PC-9 (cell line): ENCODE measurements around the gene GLT8D1. TPM values are rescaled to one million over a fixed set of nuclear protein-coding genes. Genes with fewer than 3 reads are reported as not detected.

Experiments
- BruUV-seq: library from RNA; stranded (reverse); fragments of 400-500 nt; replicated peaks from 2 replicates; lab custom pipeline; 2021; lab: Mats Ljungman, UMichigan
- CTCF ChIA-PET: fragments of 300-600 bp; sonication (Branson Sonifier 250); formaldehyde crosslinking; loops from one replicate; lab custom pipeline; 2022; ENCODE audit warnings: antibody characterized with exemption; lab: Charles Lee
- POLR2A ChIA-PET: fragments of 300-600 bp; sonication (Branson Sonifier 250); formaldehyde crosslinking; loops from one replicate; lab custom pipeline; 2022; ENCODE audit warnings: antibody characterized with exemption; ENCODE audit not compliant: unreplicated experiment; lab: Charles Lee
- DNase-seq, 2 experiments: peaks; one replicate each; pipeline versions ENCODE4 v3.0.0 to v3.0.0-alpha.2; 2015 to 2022; ENCODE audit warnings: mixed read lengths in 1 of 2
- H2AFZ ChIP-seq: fragments of 200-600 bp; sonication (generic); 2 replicates; pipeline ENCODE4 v1.8.1; 2017; ENCODE audit warnings: antibody characterized with exemption
- H3F3A ChIP-seq: fragments of 200-600 bp; sonication (generic); 2 replicates; pipeline ENCODE4 v1.8.1; 2017; ENCODE audit warnings: antibody characterized with exemption, mild to moderate bottlenecking, low read depth; ENCODE audit not compliant: insufficient read depth
- H3K27ac ChIP-seq: fragments of 200-600 bp; sonication (generic); 2 replicates; pipeline ENCODE4 v1.6.1; 2016; ENCODE audit warnings: mixed run types
- H3K27me3 ChIP-seq: fragments of 200-600 bp; sonication (generic); 2 replicates; pipeline ENCODE4 v1.6.1; 2016; ENCODE audit warnings: low read depth, mixed run types; ENCODE audit not compliant: insufficient read depth
- H3K36me3 ChIP-seq: fragments of 200-600 bp; sonication (generic); 2 replicates; pipeline ENCODE4 v1.6.1; 2016; ENCODE audit warnings: low read depth, mixed run types
- H3K4me1 ChIP-seq: fragments of 200-600 bp; sonication (generic); replicated peaks from 2 replicates; pipeline ENCODE4 v1.6.1; 2016; ENCODE audit warnings: mixed run types; ENCODE audit not compliant: insufficient read depth
- H3K4me2 ChIP-seq: fragments of 200-600 bp; sonication (generic); 2 replicates; pipeline ENCODE4 v1.6.1; 2017; ENCODE audit warnings: mixed run types
- H3K4me3 ChIP-seq: fragments of 200-600 bp; sonication (generic); 2 replicates; pipeline ENCODE4 v1.6.1; 2016; ENCODE audit warnings: mixed run types
- H3K79me2 ChIP-seq: fragments of 200-600 bp; sonication (generic); 2 replicates; pipeline ENCODE4 v1.6.1; 2017; ENCODE audit warnings: low read depth, mixed run types
- H3K9me2 ChIP-seq: fragments of 200-600 bp; sonication (generic); 2 replicates; pipeline ENCODE4 v1.8.1; 2017; ENCODE audit warnings: mild to moderate bottlenecking; ENCODE audit not compliant: insufficient read depth
- H3K9me3 ChIP-seq: fragments of 200-600 bp; sonication (generic); 2 replicates; pipeline ENCODE4 v1.8.1; 2016; ENCODE audit warnings: low read depth; ENCODE audit not compliant: insufficient read depth
- H4K20me1 ChIP-seq: fragments of 200-600 bp; sonication (generic); 2 replicates; pipeline ENCODE4 v1.8.1; 2017; ENCODE audit not compliant: insufficient read depth
- EZH2 ChIP-seq: fragments of 200-600 bp; sonication (generic); IDR thresholded peaks from 2 replicates; pipeline ENCODE4 v1.8.0; 2017; ENCODE audit warnings: antibody characterized with exemption, low read depth
- intact Hi-C: fragments of 100-400 bp; cut with micrococcal nuclease; formaldehyde crosslinking; loops from one replicate; pipeline ENCODE4 v1.10.0; 2022; ENCODE audit not compliant: unreplicated experiment
- total RNA-seq: library from RNA; stranded (reverse); gene quantifications from 2 replicates; pipeline ENCODE4 v1.2.3, GENCODE V29; 2021
- TF ChIP-seq, protein P1 (sequence below): fragments of 200-600 bp; sonication (generic); conservative IDR thresholded peaks from 2 replicates; pipeline ENCODE4 v1.6.1; 2017; ENCODE audit warnings: mixed run types, antibody characterized with exemption, mild to moderate bottlenecking, moderate library complexity

The GLT8D1 gene
- total RNA-seq, 1 experiment from 2014 or later: 48.6 TPM

DNA sequence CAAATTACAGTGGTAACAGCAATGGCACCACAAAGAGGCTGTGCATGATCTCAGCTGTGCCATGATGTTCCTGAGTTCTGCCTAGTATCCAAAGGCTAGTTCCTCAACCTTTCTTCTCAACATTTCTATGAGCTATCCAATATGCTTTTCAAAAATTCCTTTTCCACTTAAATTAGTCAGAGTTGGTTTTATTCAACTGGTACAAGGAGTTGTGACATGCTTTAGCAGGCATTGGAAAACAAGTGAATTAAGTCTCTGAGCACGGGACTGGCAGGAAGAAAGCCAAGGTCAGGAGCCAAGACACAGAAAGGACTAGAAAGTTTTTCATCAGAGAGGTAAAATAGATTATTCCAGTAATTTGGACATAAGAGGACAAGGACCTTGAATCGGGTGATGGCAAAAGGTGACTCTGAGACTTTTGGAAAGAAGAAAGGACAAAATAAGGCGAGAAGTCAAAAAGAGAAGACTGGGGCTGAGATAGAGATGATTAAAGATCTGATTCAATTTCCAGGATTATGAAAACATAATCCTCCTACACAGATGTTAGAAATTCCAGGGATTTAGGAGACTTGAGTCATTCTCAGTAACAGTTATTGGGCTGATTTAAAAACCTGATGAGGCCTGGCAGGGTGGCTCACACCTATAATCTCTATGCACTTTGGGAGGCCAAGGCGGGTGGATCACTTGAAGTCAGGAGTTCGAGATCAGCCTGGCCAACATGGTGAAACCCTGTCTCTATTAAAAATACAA, 56.0 kb downstream of the GLT8D1 start:
- no peak overlapping the region for H2AFZ ChIP-seq
- H3K27me3 ChIP-seq: no peaks in the 10 kb centered on the region
- no peaks in the 10 kb centered on the region for H3K9me2 ChIP-seq
- POLR2A ChIA-PET: no interaction called here
- no peak overlapping the region for H3K4me3 ChIP-seq
- intact Hi-C loops: no loop called here
- H3K9me3 ChIP-seq: no peaks in the 10 kb centered on the region
- no peak overlapping the region for H3K4me2 ChIP-seq
- TF ChIP-seq, protein P1, sequence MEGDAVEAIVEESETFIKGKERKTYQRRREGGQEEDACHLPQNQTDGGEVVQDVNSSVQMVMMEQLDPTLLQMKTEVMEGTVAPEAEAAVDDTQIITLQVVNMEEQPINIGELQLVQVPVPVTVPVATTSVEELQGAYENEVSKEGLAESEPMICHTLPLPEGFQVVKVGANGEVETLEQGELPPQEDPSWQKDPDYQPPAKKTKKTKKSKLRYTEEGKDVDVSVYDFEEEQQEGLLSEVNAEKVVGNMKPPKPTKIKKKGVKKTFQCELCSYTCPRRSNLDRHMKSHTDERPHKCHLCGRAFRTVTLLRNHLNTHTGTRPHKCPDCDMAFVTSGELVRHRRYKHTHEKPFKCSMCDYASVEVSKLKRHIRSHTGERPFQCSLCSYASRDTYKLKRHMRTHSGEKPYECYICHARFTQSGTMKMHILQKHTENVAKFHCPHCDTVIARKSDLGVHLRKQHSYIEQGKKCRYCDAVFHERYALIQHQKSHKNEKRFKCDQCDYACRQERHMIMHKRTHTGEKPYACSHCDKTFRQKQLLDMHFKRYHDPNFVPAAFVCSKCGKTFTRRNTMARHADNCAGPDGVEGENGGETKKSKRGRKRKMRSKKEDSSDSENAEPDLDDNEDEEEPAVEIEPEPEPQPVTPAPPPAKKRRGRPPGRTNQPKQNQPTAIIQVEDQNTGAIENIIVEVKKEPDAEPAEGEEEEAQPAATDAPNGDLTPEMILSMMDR: no peak
- TF ChIP-seq EZH2: no peak
- H3F3A ChIP-seq: peaks cover 5% of the 10 kb centered on the region; the same call in 1 of the 2 replicates
- CTCF ChIA-PET: no interaction called here
- no peak for DNase-seq
- H3K27ac ChIP-seq: no peak overlapping the region
- H3K79me2 ChIP-seq: no peaks in the 10 kb centered on the region
- H4K20me1 ChIP-seq: no peaks in the 10 kb centered on the region
- no peaks in the 10 kb centered on the region for H3K4me1 ChIP-seq
- BruUV-seq: no TSS peak
- H3K36me3 ChIP-seq: no peaks in the 10 kb centered on the region

DNA sequence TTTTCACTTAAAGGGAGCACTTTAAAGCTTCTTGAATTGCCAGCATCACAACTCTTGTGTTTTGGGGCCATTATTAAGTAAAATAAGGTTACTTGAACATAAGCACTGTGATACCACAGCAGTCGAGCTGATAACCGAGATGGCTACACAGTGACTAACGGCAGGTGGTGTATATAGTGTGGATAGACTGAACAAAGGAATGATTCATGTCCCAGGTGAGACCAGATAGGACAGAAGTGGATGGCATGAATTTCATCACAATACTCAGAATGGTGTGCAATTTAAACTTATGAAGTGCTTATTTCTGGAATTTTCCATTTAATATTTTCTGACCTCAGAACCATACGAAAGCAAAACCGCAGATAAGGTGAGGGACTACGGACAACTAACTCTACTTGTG, 60.0 kb downstream of the GLT8D1 start:
- ChIA-PET CTCF (no interaction called here), POLR2A (no interaction called here)
- no peak overlapping the region for H3K27ac ChIP-seq
- intact Hi-C loops: no loop called here
- H3K9me3 ChIP-seq: no peaks in the 10 kb centered on the region
- H3F3A ChIP-seq: no peaks in the 10 kb centered on the region
- no peaks in the 10 kb centered on the region for H3K79me2 ChIP-seq
- H2AFZ ChIP-seq: no peak overlapping the region
- no peak overlapping the region for H3K4me3 ChIP-seq
- H3K27me3 ChIP-seq: no peaks in the 10 kb centered on the region
- BruUV-seq: no TSS peak
- TF ChIP-seq EZH2: no peak
- TF ChIP-seq, protein P1: no peak
- no peaks in the 10 kb centered on the region for H3K36me3 ChIP-seq
- no peaks in the 10 kb centered on the region for H3K9me2 ChIP-seq
- DNase-seq: no peak
- H3K4me1 ChIP-seq: no peaks in the 10 kb centered on the region
- H3K4me2 ChIP-seq: no peak overlapping the region
- H4K20me1 ChIP-seq: no peaks in the 10 kb centered on the region

Other genes with a start within 250 kb of the GLT8D1 start
- 0.04 TPM in 1 of 2 replicates, not detected in the other for gene STAB1, start 210.5 kb downstream of the GLT8D1 start, total RNA-seq
- 172 and 215 TPM in 2 replicates for gene NT5DC2, start 171.9 kb downstream of the GLT8D1 start, total RNA-seq
- gene UQCC5, start 169.2 kb downstream of the GLT8D1 start, total RNA-seq: 13.3 and 16.5 TPM in 2 replicates
- 35.2 and 42.8 TPM in 2 replicates for gene PBRM1, start 19.9 kb downstream of the GLT8D1 start, total RNA-seq
- 82.3 and 91.2 TPM in 2 replicates for gene GNL3, start 19.8 kb downstream of the GLT8D1 start, total RNA-seq
- gene SPCS1, start 315 bp upstream of the GLT8D1 start, total RNA-seq: 91.9 and 104 TPM in 2 replicates
- gene NEK4, start 65.1 kb upstream of the GLT8D1 start, total RNA-seq: 26.3 and 36.5 TPM in 2 replicates
- gene ITIH1, start 71.8 kb upstream of the GLT8D1 start, total RNA-seq: not detected in 2 replicates
- not detected in 2 replicates for gene ITIH3, start 89.0 kb upstream of the GLT8D1 start, total RNA-seq
- 2.5 and 3.2 TPM in 2 replicates for gene ITIH4, start 124.9 kb upstream of the GLT8D1 start, total RNA-seq
- 1.8 TPM in 1 of 2 replicates, not detected in the other for gene MUSTN1, start 129.2 kb upstream of the GLT8D1 start, total RNA-seq
- 16.8 and 19.7 TPM in 2 replicates for gene STIMATE, start 191.8 kb upstream of the GLT8D1 start, total RNA-seq